PC-3 (cell line): ENCODE results near the gene GGA1. TPM values are rescaled to one million over a fixed set of nuclear protein-coding genes. Genes with fewer than 3 reads are reported as not detected.

Experiments
- ATAC-seq: fragments of 200-7000 bp; cut with Tn5 transposase; 2 replicates; pipeline ENCODE4 v1.9.1; 2020; ENCODE audit warnings: mild to moderate bottlenecking, moderate library complexity
- BruUV-seq: library from RNA; stranded (reverse); fragments of 400-500 nt; replicated peaks from 2 replicates; lab custom pipeline; 2021; lab: Mats Ljungman, UMichigan
- CTCF ChIA-PET: fragments of 300-600 bp; sonication (Branson Sonifier 250); formaldehyde crosslinking; loops from one replicate; lab custom pipeline; 2022; ENCODE audit warnings: antibody characterized with exemption; lab: Charles Lee
- POLR2A ChIA-PET: fragments of 300-600 bp; sonication (Branson Sonifier 250); formaldehyde crosslinking; loops from one replicate; lab custom pipeline; 2022; ENCODE audit warnings: antibody characterized with exemption; ENCODE audit not compliant: unreplicated experiment; lab: Charles Lee
- DNase-seq: peaks from one replicate; pipeline ENCODE4 v3.0.0-alpha.2; 2015
- H2AFZ ChIP-seq: fragments of 300-600 bp; sonication (generic); 2 replicates; pipeline ENCODE4 v1.6.0; 2016; ENCODE audit warnings: antibody characterized with exemption, low read length
- H3F3A ChIP-seq: fragments of 300-600 bp; sonication (generic); one replicate; pipeline ENCODE4 v1.6.0; 2017; ENCODE audit warnings: antibody characterized with exemption, low read length, control low read depth, mild to moderate bottlenecking; ENCODE audit not compliant: unreplicated experiment
- H3K27ac ChIP-seq: fragments of 300-600 bp; sonication (generic); 2 replicates; pipeline ENCODE4 v1.5.1; 2016; ENCODE audit warnings: mild to moderate bottlenecking, low read length
- H3K27me3 ChIP-seq: fragments of 300-600 bp; sonication (generic); 2 replicates; pipeline ENCODE4 v1.6.1; 2016; ENCODE audit warnings: low read length, mixed read lengths
- H3K36me3 ChIP-seq: fragments of 300-600 bp; sonication (generic); 2 replicates; pipeline ENCODE4 v1.6.1; 2016; ENCODE audit warnings: low read depth, mixed run types, low read length, mixed read lengths
- H3K4me1 ChIP-seq: fragments of 300-600 bp; sonication (generic); 2 replicates; pipeline ENCODE4 v1.5.1; 2016; ENCODE audit warnings: low read length; ENCODE audit not compliant: insufficient read depth
- H3K4me2 ChIP-seq: fragments of 300-600 bp; sonication (generic); 2 replicates; pipeline ENCODE4 v1.6.0; 2016; ENCODE audit warnings: low read length
- H3K4me3 ChIP-seq: fragments of 300-600 bp; sonication (generic); 2 replicates; pipeline ENCODE4 v1.5.1; 2016; ENCODE audit warnings: mild to moderate bottlenecking, low read length, mixed read lengths
- H3K79me2 ChIP-seq: fragments of 300-600 bp; sonication (generic); 2 replicates; pipeline ENCODE4 v1.6.1; 2017; ENCODE audit warnings: low read length, mixed read lengths
- H3K9ac ChIP-seq: fragments of 300-600 bp; sonication (generic); 2 replicates; pipeline ENCODE4 v1.6.0; 2016; ENCODE audit warnings: mild to moderate bottlenecking, low read length
- H3K9me2 ChIP-seq: fragments of 300-600 bp; sonication (generic); replicated peaks from 2 replicates; pipeline ENCODE4 v1.6.1; 2016; ENCODE audit warnings: mixed run types, low read length, mixed read lengths
- H3K9me3 ChIP-seq: fragments of 300-600 bp; sonication (generic); 2 replicates; pipeline ENCODE4 v1.6.1; 2016; ENCODE audit warnings: low read length, mixed read lengths
- H4K20me1 ChIP-seq: fragments of 300-600 bp; sonication (generic); 2 replicates; pipeline ENCODE4 v1.6.1; 2016; ENCODE audit warnings: low read length, mixed read lengths
- CTCF ChIP-seq: fragments of 300-600 bp; sonication (generic); conservative IDR thresholded peaks from 2 replicates; pipeline ENCODE4 v1.5.1; 2017; ENCODE audit warnings: antibody characterized with exemption, low read depth, mild to moderate bottlenecking, low read length
- EZH2 ChIP-seq: fragments of 300-600 bp; sonication (generic); IDR thresholded peaks from one replicate; pipeline ENCODE4 v1.6.1; 2017; ENCODE audit warnings: antibody characterized with exemption, mild to moderate bottlenecking, low read length; ENCODE audit not compliant: unreplicated experiment
- EZH2phosphoT487 ChIP-seq: fragments of 300-600 bp; sonication (generic); IDR thresholded peaks from 2 replicates; pipeline ENCODE4 v1.6.1; 2018; ENCODE audit warnings: mild to moderate bottlenecking, antibody characterized with exemption, low read length, borderline replicate concordance
- intact Hi-C: fragments of 100-400 bp; cut with micrococcal nuclease; formaldehyde crosslinking; loops from 2 replicates; pipeline ENCODE4 v1.9.0; 2023
- total RNA-seq: library from RNA; depleted of rRNA; stranded (reverse); fragments of >200 nt; gene quantifications from 2 replicates; pipeline ENCODE4 v1.2.3, GENCODE V29; 2014

GGA1 gene
- total RNA-seq, 1 experiment from 2014 or later = 49.1 TPM

DNA sequence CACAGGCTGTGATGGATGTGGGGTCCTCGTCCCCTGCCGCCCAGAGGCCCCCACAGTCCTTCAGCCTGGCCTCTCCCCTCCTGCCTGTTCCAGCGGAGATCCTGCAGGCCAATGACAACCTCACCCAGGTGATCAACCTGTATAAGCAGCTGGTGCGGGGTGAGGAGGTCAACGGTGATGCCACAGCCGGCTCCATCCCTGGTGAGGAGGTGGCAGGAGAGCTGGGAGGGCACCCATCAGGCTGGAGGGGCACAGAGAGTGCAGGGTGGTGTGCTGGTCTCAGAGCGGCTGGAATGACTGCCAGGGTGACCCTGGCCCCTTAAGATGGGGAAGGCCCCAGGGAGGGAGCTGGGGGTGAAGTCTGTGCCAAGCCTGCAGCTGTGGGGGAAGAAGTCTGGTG lies 16.2 kb downstream of the GGA1 start:
- H3K4me3 ChIP-seq = no peak overlapping the region
- H2AFZ ChIP-seq = no peak overlapping the region
- intact Hi-C loops = no loop called here
- H3K9me2 ChIP-seq = no peaks in the 10 kb centered on the region
- H3K9ac ChIP-seq = no peak overlapping the region
- H3K36me3 ChIP-seq = no peaks in the 10 kb centered on the region
- H3K4me2 ChIP-seq = no peak overlapping the region
- BruUV-seq = no TSS peak
- H3F3A ChIP-seq = no peaks in the 10 kb centered on the region
- H3K27me3 ChIP-seq = no peaks in the 10 kb centered on the region
- H3K79me2 ChIP-seq = no peaks in the 10 kb centered on the region
- H4K20me1 ChIP-seq = no peaks in the 10 kb centered on the region
- no peaks in the 10 kb centered on the region for H3K9me3 ChIP-seq
- ATAC-seq (no peak), DNase-seq (no peak)
- no peaks in the 10 kb centered on the region for H3K4me1 ChIP-seq
- no peak for TF ChIP-seq CTCF
- TF ChIP-seq EZH2phosphoT487 = no peak
- no peak for TF ChIP-seq EZH2
- ChIA-PET CTCF (no interaction called here), POLR2A (no interaction called here)
- no peak overlapping the region for H3K27ac ChIP-seq

- TF ChIP-seq EZH2phosphoT487 = no peak
- TF ChIP-seq EZH2 = no peak
- no peak for TF ChIP-seq CTCF
- H3K9ac ChIP-seq = no peak overlapping the region
- no peak for ATAC-seq
- no peaks in the 10 kb centered on the region for H3K36me3 ChIP-seq
- H4K20me1 ChIP-seq = no peaks in the 10 kb centered on the region
- H3K27me3 ChIP-seq = no peaks in the 10 kb centered on the region
- H3K27ac ChIP-seq = no peak overlapping the region
- DNase-seq = no peak
- H2AFZ ChIP-seq = no peak overlapping the region
- no peak overlapping the region for H3K4me3 ChIP-seq
- H3K9me3 ChIP-seq = no peaks in the 10 kb centered on the region
- intact Hi-C loops = no loop called here
- no peaks in the 10 kb centered on the region for H3K9me2 ChIP-seq
- no peaks in the 10 kb centered on the region for H3K4me1 ChIP-seq
- no peak overlapping the region for H3K4me2 ChIP-seq
- ChIA-PET POLR2A (no interaction called here), CTCF (no interaction called here)
- no TSS peak for BruUV-seq
- no peaks in the 10 kb centered on the region for H3F3A ChIP-seq
- no peaks in the 10 kb centered on the region for H3K79me2 ChIP-seq
Observed at GRCh38 chr22:37625737-37626136, 17.1 kb downstream of the GGA1 start.

DNA sequence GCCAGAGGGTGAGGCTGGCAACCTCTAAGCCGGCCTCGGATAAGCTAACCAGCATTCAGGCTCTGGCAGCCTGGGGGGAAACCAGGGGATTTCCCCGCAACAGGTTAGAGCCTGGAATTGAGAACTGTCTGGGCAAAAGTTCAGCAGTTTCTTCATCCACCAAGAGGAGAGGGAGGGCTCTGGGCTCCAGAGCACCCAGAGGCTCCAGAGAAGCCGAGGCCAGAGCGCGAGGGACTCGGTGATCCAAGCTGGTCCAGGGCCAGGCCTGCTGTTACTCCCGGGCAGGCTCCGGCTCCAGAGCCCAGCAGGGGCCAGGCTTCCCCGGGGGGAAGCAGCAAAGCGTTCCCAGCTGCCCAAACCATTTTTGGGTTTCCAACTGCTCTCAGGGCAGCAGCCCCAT lies 17.5 kb downstream of the GGA1 start:
- no peak for DNase-seq
- CTCF ChIA-PET = no interaction called here
- Histone ChIP-seq H4K20me1 (no peaks in the 10 kb centered on the region), H3K9me2 (no peaks in the 10 kb centered on the region), H3K4me3 (no peak overlapping the region), H2AFZ (no peak overlapping the region), H3K9ac (no peak overlapping the region), H3K36me3 (no peaks in the 10 kb centered on the region), H3K27ac (no peak overlapping the region), H3K9me3 (no peaks in the 10 kb centered on the region), H3K4me2 (no peak overlapping the region), H3F3A (no peaks in the 10 kb centered on the region), H3K79me2 (no peaks in the 10 kb centered on the region), H3K4me1 (no peaks in the 10 kb centered on the region), H3K27me3 (no peaks in the 10 kb centered on the region)
- no TSS peak for BruUV-seq
- no peak for TF ChIP-seq EZH2phosphoT487
- no peak for TF ChIP-seq CTCF
- TF ChIP-seq EZH2 = no peak
- intact Hi-C loops = no loop called here
- ATAC-seq = no peak
- POLR2A ChIA-PET = no interaction called here
